ENCODE measurements around the gene VWF.

The VWF gene

GRCh38 chr12:6076776-6077691, 47.4 kb downstream of the VWF start:
- FAIRE-seq = no peak

GRCh38 chr12:6076346-6076745, 48.1 kb downstream of the VWF start:
- FAIRE-seq = no peak

- FAIRE-seq = no peak
Observed at GRCh38 chr12:6074979-6075585, 49.4 kb downstream of the VWF start.

DNA sequence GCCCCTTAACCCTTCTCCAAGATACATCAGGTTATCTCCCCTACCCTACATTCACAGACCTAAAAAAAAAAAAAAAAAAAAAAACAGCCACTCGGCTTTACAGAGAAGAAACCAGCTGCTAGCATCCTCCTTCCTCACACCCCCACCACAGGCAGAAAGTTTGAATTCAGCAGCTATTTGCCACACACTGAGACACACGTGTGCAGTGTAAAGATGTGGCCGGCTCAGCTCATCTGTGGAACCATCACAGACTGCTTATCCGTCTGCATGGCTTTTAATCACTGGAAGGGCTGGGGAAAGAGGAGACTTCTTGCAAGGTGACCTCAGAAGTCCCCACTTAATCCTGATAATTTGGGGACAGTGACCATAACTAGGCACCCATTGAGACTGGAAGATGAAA, 50.0 kb downstream of the VWF start:
- FAIRE-seq = no peak

GRCh38 chr12:6073426-6073825, 51.0 kb downstream of the VWF start:
- FAIRE-seq = no peak

DNA sequence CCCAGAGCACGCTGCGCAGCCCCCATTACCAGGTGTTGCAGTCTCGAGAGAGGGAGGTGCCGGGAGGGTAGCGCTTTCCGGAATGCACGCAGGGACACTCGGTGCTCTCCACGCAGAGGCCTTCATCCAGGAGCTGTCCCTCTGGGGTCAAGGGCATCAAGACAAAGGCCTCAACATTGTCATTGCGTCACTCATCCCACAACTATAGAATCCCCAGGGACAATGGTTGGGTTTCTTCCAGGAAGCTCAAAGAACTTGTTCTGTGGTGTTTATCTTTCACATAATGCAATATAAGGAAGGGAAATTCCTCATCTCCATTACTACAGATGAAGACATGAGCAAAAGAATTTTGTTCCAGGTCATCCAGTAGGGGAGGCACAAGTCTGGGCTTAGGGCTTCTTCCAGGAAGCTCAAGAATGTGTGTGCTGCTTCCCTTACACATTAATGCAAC, 52.1 kb downstream of the VWF start:
- FAIRE-seq = no peak

- no peak for FAIRE-seq
Observed at GRCh38 chr12:6071589-6071988, 52.9 kb downstream of the VWF start.

- FAIRE-seq = no peak
Observed at GRCh38 chr12:6070472-6071257, 53.8 kb downstream of the VWF start.

- no peak for FAIRE-seq
Observed at GRCh38 chr12:6069437-6070093, 54.9 kb downstream of the VWF start.

DNA sequence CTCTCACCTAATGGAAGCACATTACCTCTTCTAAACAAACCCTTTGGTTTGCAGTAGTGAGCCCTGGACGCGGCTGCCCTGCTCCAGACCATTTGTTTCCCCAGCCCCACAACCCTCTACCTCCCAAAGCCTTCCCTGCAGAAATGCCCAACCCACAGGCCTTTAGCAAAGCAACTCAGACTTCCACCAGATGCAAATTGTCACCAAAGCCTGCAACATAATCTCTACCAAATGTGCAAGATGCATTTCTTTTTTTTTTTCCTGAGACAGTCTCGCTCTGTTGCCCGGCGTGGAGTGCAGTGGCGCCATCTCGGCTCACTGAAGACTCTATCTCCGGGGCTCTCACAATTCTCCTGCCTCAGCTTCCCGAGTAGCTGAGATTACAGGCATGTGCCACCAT, 56.2 kb downstream of the VWF start:
- no peak for FAIRE-seq

GRCh38 chr12:6067152-6067916, 57.1 kb downstream of the VWF start:
- no peak for FAIRE-seq

DNA sequence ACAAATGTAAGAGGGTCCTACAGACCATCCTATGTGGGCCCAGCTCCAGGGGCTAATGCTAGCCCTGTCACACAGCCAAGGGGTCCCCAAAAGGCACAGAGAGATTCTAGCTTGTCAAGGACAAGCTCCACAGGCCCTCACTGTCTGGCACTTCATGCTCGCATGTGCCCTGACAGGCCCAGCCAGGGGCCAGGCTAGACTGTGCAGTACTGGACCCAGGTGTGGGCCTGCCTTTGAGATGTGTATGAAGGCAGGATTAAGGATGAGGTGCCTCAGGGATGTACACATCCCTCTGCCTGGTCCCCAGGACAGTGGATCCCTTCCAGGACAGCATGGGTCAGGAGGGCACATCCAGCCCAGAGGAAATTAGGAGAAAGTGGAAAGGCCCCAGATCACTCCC, 57.8 kb downstream of the VWF start:
- no peak for FAIRE-seq

- no peak for FAIRE-seq
Observed at GRCh38 chr12:6065863-6066199, 58.6 kb downstream of the VWF start.

DNA sequence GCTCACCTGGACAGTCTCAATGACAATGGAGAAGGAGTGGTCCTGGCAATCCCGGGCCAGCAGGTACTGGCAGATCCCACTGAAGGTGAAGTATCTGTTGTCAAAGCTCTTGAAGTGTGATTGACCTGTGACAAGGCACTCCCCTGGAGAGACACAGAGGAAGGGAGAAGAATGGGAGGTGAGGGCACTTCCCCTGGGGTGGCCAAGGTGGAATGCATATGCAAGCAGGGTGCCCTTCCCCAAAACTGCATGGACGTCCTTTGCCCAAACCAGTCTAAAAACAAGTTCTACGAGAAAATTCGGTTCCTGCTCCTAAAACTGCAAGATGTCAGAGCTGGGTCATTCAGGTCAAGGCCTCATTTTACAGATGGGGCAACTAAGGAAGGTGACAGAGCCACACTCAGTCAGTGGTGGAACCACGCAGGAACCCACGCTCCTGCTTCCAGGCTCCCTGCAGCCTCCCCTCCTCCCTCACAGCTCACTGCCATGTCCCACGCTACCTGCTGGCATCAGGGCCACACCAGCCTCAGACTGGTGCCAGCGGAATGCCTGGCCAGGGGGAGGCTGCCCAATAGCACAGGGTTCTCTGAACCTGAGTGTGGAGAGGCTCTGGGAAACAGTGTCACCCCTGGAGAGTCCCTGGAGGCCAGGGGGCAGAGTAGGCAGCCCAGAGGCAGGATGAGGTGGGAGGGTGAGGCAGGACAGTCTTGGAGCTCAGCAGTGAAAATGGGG, 59.2 kb downstream of the VWF start:
- no peak for FAIRE-seq

- FAIRE-seq = no peak
Observed at GRCh38 chr12:6062757-6063735, 61.4 kb downstream of the VWF start.

GRCh38 chr12:6062395-6062756, 62.1 kb downstream of the VWF start:
- FAIRE-seq = no peak

GRCh38 chr12:6061660-6062059, 62.8 kb downstream of the VWF start:
- FAIRE-seq = no peak

DNA sequence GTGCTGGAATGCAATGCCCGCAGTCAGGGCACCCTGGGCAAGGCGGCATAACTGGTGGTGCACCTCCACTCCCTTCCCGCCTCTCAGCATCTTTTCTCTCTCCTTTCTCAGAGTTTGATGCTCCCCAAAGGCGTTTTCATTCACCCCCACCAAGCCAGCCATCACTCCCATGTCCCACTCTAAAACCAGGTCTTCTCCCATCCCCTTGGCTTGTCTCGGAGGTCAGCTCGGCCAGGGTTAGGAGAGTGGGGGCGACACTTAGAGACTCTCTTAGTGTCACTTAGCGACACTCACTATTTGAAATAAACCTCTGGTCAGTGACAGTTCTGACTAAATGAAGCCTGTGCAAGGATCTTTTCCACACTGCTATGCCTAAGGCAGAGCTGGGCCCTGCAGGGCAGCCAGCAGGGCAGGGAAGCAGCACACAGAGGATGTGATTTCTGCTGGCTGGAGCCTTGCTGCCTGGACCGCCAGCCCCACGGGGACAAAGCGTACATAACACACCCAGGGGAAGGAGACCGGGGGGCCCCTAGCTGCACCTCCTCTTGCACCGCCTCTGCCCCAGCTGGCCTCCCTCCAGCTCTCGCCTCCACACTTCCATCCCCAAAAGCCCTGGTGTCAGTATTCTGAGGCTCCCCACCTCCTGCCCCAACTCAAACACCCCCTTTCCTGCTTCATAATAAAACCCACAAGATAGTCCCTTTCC, 64.5 kb downstream of the VWF start:
- no peak for FAIRE-seq

DNA sequence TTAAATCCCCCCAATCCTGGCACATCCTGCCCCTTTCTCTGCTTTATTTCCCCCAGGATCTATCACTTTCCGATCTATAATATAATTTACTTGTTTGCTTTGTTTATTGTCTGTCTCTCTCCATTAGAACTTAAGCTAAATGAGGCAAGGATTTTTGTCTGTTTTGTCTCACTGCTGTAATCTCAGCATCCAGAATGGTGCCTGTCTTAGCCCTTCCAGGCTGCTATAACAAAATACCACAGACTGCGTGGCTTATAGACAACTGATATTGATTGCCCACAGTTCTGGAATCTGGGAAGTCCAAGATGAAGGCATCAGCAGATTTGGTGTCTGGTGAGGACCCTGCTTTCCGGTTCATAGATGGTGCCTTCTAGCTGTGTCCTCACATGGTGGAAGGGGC, 65.2 kb downstream of the VWF start:
- FAIRE-seq = no peak
